Stimulated activated CD4-positive, alpha-beta T cell treated with anti-CD3 and anti-CD28 coated beads, Interleukin-2, amount 100 ng/mL, for 24 hours (primary cell): ENCODE results near the gene PDE4D.

ENCODE experiments used
- DNase-seq, 2 donors: peaks; one replicate each; pipeline ENCODE4 v3.0.0-alpha.2; 2020

Gene PDE4D

GRCh38 chr5:59348189-59348588 is 545.3 kb downstream of the PDE4D start:
- no peak for DNase-seq

- DNase-seq = no peak
Observed at GRCh38 chr5:59346982-59347381, 546.5 kb downstream of the PDE4D start.

- no peak for DNase-seq
Observed at GRCh38 chr5:59346514-59346913, 547.0 kb downstream of the PDE4D start.

- DNase-seq = no peak
Observed at GRCh38 chr5:59342181-59342580, 551.3 kb downstream of the PDE4D start.

- DNase-seq = no peak
Observed at GRCh38 chr5:59341760-59342159, 551.8 kb downstream of the PDE4D start.

DNA sequence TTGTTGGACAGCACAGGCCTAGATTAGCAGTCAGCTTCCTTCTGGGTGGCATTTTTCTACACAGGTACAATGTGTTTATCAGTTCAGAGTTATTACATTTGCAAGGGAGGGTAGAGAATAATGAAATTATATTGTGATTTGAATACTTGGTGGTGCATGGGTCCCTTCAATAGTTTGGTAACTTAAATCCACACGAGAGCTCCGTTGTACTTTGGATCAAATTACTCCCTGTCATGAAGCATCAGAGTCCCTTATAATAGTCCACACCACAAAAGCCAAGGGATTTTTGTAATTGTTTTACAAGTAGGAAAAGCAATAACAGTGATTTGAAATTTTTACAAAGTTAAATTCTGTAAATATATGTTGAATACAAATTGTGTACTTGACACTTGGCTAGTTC is 552.4 kb downstream of the PDE4D start:
- no peak for DNase-seq

DNA sequence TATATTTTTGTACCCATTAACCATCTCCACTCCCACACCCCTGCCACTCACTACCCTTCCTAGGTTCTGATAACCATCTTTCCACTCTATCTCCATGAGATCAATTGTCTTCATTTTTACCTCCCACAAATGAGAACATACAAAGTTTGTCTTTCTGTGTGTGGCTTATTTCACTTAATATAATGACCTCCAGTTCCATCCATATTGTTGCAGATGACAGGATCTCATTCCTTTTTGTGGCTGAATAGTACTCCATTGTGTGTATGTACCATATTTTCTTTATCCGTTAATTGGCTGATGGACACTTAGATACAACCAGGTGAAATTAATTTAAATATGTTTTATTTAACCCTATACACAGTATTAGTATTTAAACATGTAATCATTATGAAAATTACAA is 552.9 kb downstream of the PDE4D start:
- no peak for DNase-seq

DNA sequence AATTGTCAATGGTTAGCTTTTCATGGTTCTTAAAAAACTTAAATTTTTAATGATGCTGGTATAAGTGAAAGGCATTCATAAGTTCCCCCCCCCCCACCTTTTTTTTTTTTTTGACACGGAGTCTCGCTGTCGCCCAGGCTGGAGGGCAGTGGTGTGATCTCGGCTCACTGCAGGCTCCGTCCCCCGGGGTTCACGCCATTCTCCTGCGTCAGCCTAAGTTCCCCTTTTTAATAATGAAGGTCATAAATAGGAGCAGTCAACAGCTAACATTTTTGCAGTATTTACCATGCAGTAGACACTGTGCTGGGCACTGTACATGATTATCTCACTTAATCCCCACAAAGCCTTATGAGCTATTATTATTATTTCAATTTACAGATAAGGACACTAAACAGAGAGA is 556.3 kb downstream of the PDE4D start:
- no peak for DNase-seq

GRCh38 chr5:59335544-59335943 is 558.0 kb downstream of the PDE4D start:
- DNase-seq = no peak

DNA sequence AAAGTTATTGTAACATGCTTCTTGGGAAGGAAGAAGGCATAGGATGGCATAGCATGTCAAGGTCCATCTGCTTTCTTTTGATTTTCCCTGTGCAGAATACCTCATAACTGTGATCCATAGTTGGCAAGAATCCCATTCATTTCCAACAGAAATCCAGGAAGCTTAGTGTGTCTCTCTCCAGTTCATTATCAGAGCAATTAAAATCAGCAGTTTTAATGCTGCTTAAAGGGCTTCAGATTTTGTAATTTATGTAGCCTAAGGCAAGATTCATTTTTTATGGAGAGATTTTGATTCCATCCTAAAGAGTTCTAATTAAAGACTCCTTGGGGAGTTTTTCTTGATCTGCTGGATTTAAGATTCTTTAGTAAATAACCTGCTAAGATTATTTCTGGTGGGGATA is 560.1 kb downstream of the PDE4D start:
- DNase-seq = no peak

- DNase-seq = no peak
Observed at GRCh38 chr5:59332236-59332973, 561.1 kb downstream of the PDE4D start.

- no peak for DNase-seq
Observed at GRCh38 chr5:59330680-59331079, 562.8 kb downstream of the PDE4D start.

DNA sequence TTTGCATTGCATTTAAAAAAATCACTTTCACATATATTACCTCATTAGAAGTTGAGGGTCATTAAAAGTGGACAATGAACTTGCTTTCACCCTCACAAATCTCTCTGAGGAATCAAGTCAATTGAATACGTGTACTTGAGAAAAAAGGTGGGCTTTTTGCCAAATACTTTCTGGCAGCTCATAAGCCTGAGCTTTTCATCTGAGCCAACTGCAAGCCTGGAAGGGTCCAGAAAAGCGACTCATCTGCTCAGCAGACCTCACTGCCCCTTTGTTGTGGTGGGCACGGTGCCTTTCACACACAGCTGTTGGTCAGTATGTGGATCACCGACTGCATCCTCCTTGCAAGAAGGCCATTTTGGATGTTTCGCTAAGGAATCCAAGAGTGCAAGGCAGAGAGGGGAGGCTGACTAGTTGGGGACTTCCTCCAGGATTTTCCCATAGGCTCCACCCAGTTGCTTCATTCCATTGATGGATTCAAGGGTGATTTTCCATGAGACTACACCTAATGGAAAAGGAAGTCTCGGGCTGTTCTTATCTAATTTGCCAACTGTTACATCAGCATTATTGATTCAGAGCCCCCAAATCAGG is 564.7 kb downstream of the PDE4D start:
- DNase-seq = no peak

- DNase-seq = no peak
Observed at GRCh38 chr5:59327191-59327980, 566.1 kb downstream of the PDE4D start.

- no peak for DNase-seq
Observed at GRCh38 chr5:59326596-59326995, 566.9 kb downstream of the PDE4D start.

DNA sequence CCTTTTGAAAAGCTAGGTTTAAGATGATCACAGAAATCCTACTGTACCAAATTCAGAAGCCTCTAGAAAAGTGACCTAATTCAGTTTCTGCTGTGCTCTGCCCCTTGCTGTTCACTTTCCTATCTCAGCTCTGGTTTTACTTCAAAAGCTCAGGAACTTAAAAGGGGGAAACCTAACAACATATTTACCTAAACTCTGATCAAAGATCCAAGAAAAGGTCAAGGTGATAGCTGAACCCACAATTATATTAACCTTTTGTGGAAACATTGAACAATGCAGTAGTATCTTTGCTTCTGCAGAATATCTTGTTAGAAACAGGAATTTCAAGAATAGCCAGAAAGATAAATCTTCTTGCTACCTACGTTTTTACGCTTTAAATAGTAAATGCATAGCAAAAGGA is 568.5 kb downstream of the PDE4D start:
- DNase-seq = no peak

DNA sequence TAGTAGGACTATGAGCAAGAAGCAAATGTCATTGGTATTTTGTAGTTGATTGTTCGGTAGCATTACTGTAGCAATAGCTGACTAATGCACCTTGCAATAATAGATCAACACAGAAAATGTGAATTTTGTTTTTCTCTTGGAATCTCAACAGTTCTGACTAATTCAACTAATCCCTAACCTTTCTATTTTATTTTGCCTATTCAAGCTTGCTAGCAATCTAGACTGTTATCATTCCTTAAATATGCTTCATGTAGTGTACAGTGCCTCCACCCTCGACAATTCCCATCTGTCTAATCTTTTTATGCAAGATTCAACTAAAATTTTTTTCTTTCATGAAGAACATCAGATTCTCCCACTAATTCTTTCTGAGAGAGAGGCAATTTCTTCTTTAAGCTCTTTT is 570.6 kb downstream of the PDE4D start:
- DNase-seq = no peak

GRCh38 chr5:59322058-59322457 is 571.5 kb downstream of the PDE4D start:
- no peak for DNase-seq

DNA sequence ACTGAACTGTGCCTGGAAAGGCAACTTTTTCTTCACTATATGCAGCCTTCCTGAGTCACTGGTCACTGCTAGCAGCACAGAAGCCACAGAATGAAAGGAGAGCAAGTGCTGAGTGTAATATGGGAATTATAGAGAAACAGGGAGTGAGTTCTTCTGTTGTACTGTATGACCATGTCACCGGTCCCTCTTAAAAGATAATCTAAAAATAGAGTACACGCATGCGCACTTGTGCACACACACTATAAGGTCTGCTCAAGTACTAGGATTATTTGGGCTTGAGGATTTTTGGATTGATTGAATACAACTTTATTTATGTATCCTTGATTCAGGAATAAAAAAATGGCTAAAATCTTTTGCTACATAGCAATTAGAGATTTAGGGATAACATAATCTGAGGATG is 571.9 kb downstream of the PDE4D start:
- DNase-seq = no peak

DNA sequence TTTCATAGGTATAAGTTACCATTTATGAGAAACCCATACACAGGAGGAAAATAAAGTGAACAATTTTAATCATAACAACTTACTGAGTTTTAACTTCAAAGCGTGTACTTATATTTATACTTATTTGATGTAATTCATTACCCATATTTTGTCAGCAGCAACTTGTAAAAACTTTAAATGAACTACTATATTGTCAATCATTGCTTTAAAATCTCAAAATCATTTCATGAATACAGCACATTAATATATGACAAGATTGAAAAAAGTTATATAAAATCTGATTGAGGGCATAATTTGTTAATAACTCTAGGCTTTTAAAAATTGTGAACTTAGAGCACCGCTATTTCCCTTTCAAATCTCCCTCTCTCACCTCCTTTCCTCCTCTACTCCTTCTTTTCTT is 573.1 kb downstream of the PDE4D start:
- DNase-seq = no peak

DNA sequence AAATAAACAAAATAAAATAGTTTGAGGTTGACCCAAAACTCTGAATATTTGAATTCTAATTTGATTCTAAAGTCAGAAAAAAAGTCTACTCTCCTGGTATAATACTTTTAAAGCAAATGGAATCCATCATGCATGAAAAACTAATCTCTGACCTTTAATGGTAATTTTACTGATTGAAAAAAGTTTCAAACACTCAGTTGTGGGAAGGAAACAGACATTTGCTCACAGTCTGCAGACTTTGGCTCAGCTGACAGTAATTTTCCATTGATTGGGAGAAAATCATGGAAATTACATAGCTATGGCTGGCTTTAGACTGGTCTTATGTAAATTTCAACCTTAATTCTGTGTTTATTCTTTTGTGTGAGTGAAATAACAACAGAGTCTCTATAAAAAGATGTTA is 574.3 kb downstream of the PDE4D start:
- no peak for DNase-seq

- no peak for DNase-seq
Observed at GRCh38 chr5:59317774-59318205, 575.7 kb downstream of the PDE4D start.

DNA sequence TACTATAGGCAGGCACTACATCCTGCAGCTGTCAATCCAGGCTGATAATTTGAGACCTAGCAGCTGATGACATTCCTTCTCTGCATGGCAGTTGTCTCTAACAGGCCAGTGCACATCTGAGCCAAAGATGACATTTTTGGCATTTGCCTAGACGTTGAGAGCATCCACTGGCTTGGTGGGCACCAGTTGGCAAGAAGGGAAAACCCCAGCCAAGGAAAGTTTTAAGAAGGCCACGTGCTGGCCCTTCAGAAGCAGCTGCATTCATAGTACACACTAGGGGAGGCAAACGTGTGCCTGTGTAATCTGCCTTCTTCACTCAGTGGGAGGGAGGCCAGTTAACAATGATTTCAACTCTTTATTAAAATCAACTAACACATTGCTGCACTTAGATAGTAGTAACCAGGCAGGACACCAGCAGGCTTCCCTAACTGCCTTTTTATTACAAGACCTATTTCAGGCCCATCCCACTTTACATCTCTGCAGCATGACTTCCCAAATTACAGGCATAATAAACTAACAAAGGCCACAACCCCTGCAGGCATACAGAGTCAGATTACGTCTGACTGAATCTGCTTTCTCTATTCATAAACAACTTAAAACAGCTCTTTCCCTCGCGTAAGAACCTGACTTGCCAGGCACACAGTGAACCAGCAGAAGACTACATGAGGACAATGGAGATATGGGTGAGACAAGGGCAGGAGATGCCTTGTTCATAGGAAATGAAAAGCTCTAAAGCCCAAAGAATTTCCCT is 576.3 kb downstream of the PDE4D start:
- DNase-seq = no peak
